ENCODE measurements around the gene DUSP7.

DNA sequence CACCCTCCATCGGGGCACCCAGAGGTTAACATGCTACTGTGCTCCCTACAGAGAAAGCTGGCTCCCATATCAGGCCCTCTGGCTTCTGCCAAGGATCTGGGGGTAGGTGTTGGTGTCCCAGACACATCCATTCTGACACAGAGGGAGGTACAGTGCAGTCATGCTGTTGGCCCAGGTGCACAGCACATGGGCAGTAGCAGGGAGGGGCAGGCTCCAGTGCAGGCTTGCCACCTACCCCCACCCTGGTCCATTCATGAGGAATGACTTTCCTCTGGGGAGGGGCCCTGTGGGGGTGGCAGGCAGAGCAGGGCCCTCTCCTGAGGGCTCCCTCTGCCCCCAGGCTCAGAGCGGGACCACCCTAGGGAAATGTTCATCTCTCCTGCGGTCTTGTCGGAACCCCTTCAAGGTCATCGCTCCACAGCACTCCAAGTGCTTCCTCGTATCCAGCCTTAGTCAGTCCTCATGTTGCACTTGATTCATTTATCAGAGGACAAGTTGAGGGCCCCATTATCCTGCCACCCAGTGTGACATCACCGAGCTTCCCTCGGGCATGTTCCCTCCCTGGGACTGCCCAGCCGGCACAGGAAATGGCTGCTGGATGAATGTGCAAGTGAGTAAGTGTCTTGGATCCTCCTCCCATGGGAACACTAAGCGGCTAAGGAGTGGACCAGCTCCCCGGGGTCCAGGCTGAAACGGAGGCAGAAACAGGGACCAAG lies 10.0 kb downstream of the DUSP7 start:
- TF ChIP-seq, protein P1, sequence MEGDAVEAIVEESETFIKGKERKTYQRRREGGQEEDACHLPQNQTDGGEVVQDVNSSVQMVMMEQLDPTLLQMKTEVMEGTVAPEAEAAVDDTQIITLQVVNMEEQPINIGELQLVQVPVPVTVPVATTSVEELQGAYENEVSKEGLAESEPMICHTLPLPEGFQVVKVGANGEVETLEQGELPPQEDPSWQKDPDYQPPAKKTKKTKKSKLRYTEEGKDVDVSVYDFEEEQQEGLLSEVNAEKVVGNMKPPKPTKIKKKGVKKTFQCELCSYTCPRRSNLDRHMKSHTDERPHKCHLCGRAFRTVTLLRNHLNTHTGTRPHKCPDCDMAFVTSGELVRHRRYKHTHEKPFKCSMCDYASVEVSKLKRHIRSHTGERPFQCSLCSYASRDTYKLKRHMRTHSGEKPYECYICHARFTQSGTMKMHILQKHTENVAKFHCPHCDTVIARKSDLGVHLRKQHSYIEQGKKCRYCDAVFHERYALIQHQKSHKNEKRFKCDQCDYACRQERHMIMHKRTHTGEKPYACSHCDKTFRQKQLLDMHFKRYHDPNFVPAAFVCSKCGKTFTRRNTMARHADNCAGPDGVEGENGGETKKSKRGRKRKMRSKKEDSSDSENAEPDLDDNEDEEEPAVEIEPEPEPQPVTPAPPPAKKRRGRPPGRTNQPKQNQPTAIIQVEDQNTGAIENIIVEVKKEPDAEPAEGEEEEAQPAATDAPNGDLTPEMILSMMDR (conservative IDR thresholded peaks at IDR 0.05; ENCODE audit: low read depth, low read length), result no peak
- no peak for TF ChIP-seq EZH2 (IDR thresholded peaks at IDR 0.05; ENCODE audit: borderline replicate concordance, low read depth, low read length, poor library complexity, severe bottlenecking)

All from A673 (cell line).